Measurements from ENCODE around the gene CCDC167.

The CCDC167 gene

DNA sequence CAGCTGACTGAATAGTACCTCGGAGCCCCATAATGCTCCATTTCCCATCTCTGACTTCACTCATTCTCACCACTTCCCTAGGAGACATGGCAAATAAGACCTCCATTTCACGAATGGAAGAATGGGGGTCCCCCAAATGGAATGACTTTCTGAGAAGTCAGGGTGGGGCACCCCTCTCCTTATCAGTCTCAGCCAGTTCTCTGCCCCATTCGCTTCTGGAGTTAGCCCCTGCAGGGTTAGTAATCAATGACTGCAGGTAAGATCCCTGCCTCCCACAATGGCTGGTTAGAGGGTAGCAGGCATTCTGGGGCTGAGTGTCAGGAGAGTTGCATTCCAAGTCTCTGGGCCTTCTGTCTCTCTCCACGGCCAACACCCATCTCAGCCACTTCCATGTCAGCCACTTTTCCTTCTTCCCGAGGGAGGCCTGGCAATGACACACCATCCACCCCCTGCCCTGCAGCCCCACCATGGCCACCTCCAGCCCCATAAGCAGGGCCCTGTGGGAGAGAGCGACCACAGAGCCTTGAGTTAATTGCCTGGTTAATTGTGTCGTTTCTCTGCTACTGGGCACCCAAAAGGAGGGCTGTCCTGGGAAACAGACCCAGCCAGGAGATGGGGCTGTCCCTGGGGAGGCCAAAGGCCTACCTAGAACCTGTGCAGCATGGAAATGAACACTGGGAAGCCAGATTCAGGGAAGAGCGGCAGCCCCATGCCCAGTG, 13.4 kb downstream of the CCDC167 start:
- no peak for DNase-seq

DNA sequence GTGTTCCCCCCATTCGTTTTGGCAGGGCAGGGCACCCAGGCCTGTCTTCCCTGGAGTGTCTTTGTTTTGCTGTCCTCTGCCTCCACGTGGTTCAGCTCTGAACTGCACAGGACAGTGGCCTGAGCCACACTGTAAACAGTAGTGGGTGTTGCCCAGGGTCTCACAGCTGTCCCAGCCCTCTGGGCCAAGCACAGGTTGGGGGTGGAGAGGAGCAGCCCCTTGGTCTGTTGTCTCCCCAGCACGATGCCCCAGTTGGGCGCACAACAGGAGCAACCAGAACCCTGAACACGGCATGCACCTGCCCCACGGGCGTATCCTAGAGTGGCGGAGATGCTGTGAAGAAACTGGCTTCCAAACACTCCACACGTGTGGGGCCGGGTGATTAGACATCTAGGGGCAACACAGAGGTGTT, 14.4 kb downstream of the CCDC167 start:
- no peak for DNase-seq

DNA sequence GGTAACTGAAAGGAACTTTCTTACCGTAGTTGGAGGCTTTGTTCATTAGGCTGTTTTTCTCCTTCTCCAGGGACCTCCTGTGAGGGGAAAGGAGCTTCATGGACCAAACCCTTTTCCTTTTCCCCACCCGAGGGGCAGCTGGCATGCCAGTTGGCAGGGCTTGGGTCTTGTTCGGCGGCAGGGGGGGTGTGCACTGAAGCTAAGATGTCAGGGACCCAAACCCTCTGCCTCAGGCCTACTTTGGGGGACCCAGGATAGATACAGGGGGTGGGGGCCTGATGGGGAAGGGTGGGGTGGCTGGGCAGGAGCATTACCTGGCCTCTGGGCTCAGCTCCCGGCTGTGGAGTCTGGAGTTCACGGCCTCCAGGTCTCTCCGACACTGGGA, 14.9 kb downstream of the CCDC167 start:
- DNase-seq = no peak

DNA sequence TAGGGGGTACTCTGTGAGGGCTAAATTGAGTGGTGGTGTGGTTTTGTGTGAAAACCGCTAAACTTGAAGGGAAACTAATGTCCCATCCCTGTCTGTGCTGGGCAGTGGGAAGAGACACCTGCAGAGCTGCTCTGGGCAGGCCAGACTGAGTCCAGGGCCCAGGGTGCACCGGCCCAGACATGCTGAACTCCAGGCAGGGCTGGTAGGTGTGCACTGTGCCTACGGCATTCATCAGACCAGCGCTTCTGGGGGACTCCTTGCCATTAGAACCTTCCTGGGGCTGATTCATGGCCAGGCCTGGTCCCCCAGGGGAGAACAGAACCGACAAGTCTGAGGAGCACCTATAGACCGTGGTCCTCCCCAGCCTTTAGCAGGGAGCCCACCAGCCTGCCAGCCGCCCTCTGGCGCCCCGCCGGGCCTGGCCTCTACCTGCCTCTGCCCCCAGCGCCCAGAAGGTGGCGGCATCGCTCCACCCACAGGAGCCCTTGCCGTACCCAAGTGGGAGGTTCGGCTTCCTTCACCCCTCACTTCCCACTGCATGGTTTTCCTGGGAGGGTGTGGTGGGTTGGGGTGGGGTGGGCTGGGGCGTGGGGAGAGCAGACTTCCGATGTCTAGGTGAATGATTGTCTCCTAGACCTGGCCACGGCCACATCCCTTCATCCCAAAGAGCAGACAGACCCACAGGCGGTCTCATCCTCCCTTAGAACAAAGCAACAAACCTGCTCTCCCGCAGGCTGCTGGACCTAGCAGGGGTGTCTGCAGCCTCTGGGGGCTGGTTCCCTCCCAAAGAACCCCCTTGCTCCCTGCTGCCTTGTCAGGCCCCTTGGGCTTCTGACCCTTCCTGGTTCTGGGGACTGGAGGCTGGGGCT, 15.5 kb downstream of the CCDC167 start:
- peak; percentile 80 for DNase-seq

DNA sequence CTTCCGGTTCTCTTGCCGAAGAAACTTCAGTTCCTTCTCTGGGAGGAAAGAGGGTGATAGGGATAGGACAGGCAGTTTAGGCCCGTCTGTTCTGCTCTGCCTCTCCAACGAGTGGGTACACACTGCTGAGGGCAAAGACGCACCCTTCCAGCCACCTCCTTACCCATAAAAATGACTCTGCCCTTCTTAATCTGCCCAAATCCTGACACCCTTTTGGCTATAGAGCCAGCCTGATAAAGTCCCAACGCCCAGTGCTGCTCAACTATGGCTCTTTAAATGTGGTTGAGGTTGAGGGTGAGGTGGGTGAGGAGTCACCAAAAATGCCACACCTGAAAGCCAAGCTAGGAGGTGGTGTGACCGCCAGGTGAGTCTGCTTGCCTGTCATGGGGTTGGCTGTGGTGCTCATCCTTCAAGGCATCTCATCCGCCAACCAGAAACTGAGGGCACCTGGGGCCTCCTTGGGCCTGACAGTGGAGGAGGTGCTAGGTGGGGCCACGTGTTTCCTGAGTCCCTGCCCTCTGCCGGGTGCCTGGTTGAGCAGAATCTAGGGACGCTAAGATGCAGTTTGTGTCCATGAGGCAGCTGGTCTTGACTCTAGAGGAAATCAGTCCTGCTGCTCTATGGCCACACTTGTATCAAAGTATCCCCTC, 16.3 kb downstream of the CCDC167 start:
- no peak for DNase-seq

DNA sequence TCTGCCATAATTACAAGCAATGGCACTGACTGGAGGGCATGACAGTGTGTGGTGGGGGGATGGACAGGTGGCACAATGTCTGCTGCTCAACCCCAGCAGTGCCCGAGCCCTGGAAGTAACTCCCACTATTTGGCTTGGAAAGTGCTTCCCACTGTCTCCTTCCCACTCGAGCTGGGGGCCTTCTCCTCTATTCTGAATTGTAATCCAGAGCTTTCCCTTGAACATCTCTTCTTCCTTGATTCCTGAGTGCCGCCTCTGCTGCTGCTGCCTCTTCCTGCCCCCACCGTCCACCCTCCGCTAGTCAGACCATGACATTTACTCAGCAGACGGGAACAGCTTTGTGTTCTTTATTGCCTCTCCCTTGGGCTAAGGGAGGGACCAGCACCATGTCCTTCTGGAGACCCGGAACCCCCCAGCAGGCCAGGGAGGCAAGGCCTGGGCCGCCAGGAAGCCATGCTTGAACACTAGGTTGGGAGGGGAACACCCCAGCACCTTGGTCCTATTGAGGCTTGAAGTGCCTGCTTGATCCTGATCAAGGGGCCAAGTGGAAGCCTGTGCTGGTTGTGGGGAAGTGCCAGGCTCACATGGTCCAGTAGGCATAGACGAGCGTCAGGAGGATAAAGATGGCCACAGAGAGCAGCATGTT, 17.0 kb downstream of the CCDC167 start:
- no peak for DNase-seq

DNA sequence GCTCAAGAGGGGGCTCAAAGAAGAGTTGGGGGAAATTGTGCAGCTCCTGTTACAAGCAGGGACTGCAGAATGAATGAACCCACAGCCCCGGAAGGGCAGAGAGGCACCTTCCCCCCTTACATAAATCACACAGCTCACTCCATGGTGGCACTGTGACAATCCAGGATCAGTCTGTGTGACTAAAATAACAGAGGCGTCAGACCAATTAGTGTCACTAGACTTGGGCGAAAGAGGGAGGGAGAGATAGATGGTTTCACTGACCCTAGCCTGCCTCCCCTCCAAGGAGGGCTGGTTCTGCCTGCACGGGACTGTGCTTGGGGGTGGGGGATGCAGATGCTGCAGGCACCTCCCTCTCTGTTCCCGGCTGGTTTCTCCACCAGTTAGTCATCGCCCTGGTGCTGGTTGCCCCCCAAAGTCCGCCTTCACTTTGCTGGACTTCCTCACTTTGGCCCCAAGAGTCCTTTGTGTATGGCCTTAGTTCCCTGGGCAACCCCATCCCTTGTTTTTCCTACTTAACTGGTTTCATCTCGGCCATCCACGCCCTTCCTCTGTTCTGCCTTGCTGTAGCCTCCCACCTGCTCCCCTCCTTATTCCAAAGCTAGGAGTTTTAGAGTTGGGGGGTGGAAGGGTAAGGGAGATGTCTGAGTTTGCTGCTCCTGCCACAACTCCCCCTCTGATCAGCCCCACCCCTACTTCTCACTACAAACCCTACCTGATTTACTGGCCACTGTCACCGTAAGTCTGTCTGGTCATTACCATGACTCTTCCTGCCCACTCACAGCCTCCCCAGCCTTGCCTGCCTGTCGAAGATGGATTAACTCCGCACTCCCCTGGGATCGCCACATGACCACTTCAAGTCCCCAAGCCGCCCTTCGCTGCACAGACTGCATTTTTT, 17.7 kb downstream of the CCDC167 start:
- DNase-seq = no peak

DNA sequence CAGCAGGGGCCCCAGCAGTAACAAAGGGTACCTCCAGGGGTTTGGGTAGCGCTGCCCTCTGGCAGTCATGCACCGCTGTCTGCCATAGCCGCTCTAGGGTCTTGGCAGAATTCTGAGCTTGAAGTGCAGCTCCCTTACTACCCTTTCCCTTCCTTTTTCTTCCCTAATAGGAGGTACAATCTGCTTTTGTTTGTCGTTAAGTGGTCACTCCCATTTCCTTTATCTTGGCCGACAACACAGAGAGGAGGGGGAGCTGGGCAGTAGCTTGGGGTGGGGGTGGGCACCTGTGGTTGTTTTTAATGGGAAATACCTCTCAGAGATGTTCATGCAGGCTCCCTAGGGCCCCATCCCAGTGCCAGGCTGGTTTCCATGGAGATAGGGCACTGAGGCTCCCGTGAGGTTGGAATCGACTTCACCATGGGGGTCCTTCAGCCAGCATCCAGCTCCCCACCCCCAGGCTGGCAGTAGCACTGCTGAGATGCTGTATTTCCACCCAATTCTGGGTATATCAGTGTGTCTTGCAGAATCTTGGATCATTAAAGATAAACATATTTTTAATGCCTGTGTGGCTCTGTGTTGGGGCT, 18.6 kb downstream of the CCDC167 start:
- no peak for DNase-seq

DNA sequence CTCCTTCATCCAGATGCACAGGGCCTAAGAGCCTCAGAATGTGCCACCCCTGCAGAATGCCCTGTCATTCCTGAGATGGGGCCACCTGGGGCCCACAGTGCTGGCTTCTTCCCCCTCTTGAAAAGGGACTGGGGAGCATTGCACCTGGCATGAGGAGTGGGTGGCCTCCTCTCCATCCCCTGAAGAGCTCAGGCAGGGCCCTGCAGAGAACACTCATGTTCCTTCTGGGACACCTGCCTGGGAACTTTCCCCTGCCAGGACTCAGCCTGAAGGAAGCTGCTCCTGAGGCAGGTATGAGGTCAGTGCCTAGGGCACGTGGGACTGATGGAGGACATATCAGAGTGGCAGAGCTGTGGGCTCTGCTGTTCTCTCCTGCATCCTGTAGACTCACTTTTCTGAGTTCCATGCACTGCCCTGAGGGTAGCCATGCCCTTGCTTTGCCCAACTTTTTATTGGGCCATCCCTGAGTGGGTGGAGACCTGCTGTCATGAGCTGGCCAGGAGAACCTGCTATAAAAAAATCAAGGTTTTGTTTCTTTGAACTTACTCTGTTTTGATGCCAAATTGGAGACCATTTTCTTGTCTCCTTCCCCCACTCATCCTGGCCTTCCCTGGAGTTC, 19.5 kb downstream of the CCDC167 start:
- DNase-seq = no peak

DNA sequence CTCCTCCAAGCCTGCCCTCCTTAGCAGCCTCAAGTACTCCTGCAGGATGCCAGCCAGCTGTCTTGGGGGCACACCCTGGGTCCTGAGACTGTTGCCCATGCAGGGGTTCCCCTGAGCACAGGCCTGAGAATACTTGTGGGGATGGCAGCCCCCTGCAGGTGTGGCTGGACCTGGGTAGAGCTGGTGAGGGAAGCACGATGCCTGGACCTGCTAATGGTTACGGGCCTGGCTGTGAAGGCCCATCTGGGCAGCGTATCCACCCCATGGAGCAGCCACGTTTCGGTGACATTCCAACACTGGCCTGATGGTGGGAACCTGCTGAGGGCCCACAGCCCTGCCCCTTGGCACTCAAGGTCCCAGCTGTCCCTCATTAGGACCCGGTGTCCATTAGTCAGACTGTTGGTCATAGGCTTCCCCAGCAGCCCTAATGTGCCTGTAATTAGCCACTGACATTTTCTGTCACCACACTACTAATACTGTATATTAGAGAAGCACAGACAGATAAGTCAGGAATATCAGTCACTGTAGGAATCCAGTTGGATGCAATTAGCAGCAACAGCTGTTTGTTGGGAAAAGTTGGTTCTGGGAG, 20.3 kb downstream of the CCDC167 start:
- DNase-seq = no peak

DNA sequence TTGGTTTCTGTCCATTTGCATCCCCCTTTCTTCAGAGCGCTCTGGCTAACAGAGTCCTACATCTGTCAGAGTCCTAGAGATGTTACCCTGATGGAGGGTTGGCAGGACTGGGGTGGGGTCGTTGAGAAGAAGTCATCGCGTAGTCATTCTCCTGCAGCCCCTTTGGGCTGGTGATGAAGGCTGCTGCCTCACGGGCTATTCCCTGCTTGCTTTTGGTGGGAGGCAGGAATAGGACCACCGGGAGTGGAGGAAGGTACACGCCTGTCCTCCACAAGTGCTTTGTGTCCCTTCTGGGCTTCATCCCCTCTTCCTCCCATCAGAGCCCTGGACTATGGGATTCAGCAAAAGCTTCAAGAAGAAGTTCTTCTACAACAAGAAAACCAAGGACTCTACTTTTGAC, 20.9 kb downstream of the CCDC167 start:
- DNase-seq = no peak

DNA sequence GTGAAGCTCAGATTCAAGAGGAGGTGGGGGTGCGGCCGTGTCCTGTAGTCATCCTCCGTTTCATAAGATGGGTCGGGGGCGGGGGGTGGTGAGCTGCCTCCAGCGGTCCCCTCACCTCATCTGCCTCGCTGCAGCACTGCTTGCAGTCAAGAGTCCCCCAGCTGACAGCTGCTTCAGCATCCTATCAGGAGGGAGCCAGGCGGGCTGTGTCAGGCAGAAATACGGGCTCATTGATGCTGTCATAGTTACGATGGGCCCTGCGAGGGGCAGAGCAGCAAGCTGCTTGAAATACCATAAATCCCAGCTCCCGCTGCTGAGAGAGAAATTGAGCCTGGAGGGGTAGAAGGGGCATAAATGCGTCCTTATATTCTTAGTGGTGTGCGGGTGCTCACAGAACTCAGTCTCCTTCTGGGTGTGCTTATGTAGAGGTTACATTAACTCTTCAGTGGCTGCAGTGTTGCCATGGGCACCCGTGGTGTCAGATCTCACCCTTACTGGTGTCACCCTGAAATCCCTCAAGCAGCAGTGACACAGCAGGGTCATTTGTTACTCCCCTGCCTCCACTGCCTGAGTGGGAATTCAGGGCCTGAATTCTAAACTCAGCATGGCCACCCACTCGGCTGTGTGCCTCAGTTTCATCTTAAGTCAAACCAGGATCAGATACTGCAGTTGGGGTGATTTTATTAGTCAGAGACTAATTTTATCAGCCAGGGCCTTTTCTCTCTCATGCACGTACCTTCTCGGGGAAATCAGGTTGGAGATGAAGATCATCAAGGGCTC, 21.8 kb downstream of the CCDC167 start:
- DNase-seq = no peak

DNA sequence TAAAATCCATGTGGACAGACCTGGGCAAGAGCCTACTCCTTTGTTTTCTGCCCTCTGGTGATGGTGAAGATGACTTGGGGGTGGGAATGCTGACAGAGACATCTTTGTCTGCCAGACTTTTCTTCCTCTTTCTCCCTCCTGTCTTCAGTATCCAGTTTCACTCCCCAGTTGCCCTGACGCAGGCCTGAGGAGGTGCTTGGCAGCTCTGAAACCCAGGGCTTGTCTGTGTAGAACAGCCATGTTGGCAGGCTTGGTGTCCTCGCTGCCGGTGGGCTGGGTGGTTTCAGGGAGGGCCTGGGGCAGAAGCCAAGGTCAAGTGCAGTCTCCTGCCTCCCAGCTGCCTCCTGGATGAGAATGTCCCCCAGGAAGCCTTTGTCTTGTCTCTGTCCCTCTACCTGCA, 22.5 kb downstream of the CCDC167 start:
- DNase-seq = no peak

DNA sequence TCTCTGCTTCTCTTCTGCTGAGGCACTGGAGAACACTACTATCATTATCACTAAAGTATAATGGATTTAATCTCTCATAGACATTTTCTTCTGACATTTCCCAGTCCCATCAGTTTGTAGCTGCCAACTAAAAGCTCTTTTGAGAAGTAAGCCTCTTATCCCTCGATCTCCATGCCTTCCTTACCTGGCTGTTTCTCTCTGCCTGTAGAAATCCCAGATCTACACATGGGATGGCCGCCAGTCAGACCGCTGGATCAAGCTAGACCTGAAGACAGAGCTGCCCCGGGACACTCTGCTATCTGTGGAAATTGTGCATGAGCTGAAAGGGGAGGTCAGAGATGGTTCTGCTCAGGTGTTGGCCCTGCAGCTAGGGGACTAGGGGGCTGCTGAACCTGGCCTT, 25.4 kb downstream of the CCDC167 start:
- DNase-seq = no peak

DNA sequence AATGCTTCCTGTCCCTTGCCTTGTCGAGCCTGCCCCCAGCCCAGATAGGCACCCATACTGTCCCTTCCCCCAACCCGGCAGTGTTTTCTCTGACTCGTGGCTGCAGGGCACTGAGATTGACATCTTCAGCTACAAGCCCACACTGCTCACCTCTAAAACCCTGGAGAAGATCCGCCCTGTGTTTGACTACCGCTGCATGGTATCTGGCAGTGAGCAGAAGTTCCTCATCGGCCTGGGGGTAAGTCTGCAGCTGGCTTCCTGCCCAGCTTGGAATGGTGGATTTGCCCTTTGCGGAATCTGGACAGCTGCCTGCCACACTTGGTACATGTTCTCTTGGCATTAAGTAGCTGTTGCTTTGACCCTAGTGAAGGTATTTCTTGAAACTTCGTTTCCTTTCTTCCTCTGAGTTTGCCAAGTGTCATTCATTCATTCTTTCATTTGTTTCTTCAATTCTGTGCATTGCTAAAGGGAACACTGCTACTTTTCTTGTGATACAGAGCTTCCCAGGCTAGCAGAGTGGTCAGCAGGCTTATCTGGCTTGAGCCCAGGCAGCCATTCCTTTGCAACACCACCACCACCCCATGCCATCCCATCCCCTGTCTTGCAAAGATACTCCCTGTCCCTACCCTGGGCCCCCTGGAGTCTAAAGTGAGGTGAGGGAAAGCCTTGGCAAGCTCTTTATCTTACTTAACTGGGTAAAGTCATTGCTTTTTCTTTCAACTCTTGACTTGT, 26.2 kb downstream of the CCDC167 start:
- DNase-seq = no peak

DNA sequence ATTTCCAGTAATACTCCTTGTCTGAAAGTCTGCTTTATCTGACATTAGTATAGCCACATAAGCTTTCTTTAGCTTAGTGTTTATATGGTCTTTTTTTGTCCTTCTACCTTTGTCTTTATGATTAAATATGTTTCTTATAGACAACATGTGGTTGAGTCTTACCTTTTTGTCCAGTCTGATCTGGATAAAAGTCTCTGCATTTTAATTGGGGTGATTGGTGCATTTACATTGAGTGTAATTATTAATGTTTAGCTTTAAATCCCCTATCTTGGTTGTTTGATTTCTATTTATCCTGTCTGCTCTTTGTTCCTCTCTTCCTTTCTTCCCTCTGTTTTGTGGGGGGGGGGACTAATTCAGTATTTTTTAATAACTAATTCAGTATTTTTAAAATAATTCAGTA, 32.0 kb downstream of the CCDC167 start:
- DNase-seq = no peak

DNA sequence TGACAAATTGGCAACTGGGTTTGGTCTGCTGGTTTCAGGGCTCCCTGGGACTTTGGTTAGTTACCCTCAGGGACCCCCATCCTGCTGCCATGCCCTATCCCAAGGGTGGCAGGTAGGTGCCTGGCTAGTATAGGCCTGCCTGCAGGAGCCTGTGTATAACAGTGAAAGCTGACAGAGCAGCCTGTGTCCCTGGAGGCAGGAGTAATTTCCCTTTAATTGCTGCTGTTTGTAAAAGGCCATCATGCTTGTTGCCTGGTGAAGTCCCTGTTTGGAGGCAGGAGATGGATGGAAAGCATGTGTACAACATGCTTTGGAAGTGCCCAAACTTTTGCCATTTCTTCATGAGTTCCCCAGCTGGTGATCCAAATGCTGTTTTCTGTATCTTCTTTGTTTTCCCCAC, 36.6 kb downstream of the CCDC167 start:
- no peak for DNase-seq

DNA sequence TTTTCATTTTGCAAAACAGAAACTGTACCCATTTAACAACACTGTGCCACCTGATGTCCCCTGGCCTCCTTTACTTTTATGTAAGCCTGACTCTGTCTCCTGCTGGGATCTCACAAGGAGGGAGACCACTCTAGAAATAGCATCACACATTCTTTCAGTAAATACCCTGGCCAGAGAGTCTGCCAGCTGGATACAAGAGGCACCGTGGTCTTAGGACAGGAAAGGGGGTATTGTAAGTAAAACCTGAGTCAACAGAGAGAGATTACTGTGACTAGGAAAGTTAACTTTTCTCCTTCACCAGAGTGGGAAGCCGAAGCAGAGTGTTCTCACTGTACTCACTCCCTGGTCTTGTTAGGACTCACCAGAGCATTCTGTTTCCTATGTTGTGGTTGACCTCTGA, 38.9 kb downstream of the CCDC167 start:
- no peak for DNase-seq

DNA sequence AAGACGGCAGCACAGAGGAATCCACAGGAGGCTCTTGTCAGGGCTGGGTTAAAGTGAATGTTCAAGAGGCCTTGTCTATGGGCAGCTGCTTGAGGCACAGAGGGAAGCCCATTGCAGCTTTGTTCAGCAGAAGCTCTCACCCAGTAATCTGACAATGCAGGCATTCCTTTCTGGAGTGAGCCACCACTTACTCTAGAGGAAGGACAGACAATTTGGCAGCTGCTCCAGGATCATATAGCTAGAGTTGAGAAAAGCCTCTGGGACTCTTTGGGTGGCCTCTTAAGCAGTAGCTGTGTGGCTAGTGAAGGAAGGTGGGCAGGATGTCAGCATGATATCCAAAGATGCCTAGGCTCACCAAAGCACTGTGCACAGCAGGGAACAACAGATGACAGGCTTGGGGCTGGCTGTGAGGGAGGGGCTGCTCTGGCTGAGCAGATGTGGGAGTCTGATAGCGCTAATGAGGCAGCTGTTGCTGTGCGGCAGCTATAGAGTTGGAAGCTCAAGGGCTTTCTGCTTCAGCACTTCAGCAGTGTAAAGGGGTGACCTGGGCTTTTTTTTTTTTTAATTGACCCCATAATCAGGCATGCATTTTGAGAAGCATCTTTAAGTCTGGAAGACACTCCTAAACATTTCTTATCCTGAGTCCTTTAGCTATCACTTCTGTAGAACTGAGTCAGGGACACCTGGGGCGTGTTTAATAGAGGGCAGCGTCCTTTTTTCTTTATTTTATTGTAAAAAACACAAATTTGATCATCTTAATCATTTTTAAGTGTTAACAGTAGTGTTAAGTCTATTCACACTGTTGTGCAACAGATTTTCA, 39.5 kb downstream of the CCDC167 start:
- DNase-seq = no peak
